ENCODE results near the gene RAPGEF3. TPM values are rescaled to one million over a fixed set of nuclear protein-coding genes. Genes with fewer than 3 reads are reported as not detected.
A peak's percentile ranks its signal among the peaks of the same experiment; 100 is the strongest.

Gene RAPGEF3
- total RNA-seq, 6 experiments from 2014 or later, result 2.0 to 4.1 (median 3.1) TPM

DNA sequence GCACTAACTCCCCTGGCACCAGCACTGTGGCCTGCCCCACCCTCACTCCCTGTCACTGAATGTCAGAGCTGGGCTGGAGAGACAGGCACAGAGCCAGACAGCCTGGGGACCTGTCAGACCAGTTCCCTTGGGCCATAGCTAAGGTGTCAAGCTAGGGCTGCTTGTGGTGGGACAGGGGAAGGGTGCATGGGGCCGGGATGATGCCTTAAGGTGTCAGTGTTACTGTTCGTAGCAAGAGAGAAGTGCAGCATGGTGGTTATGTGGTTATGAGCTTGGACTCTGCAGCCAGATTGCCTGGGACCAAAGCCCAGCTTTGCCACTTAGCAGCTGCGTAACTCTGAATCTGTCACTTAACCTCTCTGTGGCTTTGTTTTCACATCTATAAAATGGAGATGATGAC, 3.8 kb downstream of the RAPGEF3 start:
- no peak for DNase-seq
- Mint-ChIP-seq H3K27ac (no peak overlapping the region), H3K4me3 (no peak overlapping the region), H3K36me3 (ENCODE audit: low read depth) (no peaks in the 10 kb centered on the region), H3K9me3 (no peaks in the 10 kb centered on the region), H3K27me3 (ENCODE audit: insufficient read depth) (no peaks in the 10 kb centered on the region; the same call in none of the 2 replicates), H3K4me1 (ENCODE audit: low read depth) (peaks cover 42% of the 10 kb centered on the region)
- TF ChIP-seq, protein P1, sequence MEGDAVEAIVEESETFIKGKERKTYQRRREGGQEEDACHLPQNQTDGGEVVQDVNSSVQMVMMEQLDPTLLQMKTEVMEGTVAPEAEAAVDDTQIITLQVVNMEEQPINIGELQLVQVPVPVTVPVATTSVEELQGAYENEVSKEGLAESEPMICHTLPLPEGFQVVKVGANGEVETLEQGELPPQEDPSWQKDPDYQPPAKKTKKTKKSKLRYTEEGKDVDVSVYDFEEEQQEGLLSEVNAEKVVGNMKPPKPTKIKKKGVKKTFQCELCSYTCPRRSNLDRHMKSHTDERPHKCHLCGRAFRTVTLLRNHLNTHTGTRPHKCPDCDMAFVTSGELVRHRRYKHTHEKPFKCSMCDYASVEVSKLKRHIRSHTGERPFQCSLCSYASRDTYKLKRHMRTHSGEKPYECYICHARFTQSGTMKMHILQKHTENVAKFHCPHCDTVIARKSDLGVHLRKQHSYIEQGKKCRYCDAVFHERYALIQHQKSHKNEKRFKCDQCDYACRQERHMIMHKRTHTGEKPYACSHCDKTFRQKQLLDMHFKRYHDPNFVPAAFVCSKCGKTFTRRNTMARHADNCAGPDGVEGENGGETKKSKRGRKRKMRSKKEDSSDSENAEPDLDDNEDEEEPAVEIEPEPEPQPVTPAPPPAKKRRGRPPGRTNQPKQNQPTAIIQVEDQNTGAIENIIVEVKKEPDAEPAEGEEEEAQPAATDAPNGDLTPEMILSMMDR (IDR thresholded peaks at IDR 0.05), result no peak

GRCh38 chr12:47754126-47754525, 4.6 kb downstream of the RAPGEF3 start:
- peaks cover 42% of the 10 kb centered on the region for H3K4me1 Mint-ChIP-seq (ENCODE audit: low read depth)
- peak overlapping the region; percentile 82 for H3K27ac Mint-ChIP-seq
- H3K36me3 Mint-ChIP-seq (ENCODE audit: low read depth), result no peaks in the 10 kb centered on the region

DNA sequence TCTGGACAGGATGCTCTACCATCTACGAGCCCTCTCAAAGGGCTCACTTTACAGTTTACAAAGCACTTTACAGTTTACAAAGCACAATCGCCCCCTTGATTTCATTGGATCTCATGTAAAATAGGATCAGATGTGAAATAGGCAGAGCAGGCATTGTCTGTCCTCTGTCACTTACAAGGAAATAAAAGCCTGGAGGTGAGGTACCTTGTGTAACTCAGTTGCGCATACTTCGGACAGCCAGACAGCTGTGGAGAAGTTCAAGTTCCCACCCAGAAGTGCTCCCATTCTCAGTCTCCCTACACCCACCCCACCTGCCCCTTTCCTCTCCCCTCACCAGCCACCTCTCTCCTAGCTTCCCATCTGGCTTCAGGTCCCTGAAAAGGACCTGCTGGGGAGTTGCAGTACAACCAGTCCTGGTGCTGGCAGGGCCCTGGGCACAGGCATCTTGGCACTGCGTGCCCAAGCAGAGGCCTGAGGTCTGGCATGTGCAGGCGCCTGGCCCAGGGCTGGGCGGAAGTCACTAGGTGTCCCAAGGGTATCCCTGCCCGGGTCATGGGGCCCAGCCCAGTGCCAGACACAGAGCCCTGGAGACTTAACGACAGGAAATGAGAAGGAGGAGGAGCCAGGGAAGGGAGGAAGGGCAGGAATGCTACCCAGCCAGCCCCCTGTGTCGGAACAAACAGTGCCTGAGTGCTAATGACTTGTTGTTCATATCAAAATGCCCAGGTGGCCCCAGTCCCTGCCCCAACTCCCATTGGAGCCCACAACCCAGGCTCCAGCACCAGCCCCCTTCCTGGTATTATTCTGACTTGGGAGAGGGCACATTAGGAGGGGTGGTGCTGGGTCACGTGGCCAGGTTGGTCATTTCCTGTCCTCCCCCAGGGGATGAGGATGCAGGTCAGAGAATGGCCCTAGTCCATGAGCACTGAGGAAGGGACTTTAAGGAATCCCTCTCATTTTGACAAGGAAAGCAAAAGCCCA, 5.4 kb downstream of the RAPGEF3 start:
- Mint-ChIP-seq H3K27ac (peak overlapping the region; percentile 82), H3K27me3 (ENCODE audit: insufficient read depth) (peaks cover 2% of the 10 kb centered on the region), H3K36me3 (ENCODE audit: low read depth) (no peaks in the 10 kb centered on the region), H3K9me3 (no peaks in the 10 kb centered on the region), H3K4me1 (ENCODE audit: low read depth) (peaks cover 42% of the 10 kb centered on the region), H3K4me3 (no peak overlapping the region)
- DNase-seq, result no peak
- TF ChIP-seq, protein P1 (IDR thresholded peaks at IDR 0.05), result no peak; the same call in 1 of the 2 replicates

More at GRCh38 chr12:47754126-47754525, 4.6 kb downstream of the RAPGEF3 start:
- H3K9me3 Mint-ChIP-seq, result no peaks in the 10 kb centered on the region
- H3K4me3 Mint-ChIP-seq, result no peak overlapping the region
- no peak for DNase-seq
- TF ChIP-seq, protein P1 (IDR thresholded peaks at IDR 0.05), result no peak
- H3K27me3 Mint-ChIP-seq (ENCODE audit: insufficient read depth), result no peaks in the 10 kb centered on the region; the same call in none of the 2 replicates

DNA sequence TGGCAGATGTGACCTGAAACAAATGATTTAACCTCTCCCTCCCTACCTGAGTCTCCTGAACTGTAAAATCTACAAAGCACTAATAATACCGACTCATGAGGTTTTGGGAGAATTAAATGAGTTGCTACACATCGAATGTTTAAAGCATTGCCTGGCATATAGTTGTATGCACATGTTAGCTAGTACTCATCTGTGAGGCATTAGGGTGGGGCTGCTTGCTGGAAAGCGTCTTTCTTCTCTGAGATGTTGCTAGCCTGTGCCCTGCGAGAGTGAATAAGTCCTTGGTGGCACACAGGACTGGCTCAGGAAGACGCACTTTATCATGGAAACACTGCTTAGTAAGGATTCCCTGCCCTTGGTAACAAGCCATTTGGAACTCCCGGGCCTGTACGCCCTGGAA, 6.1 kb downstream of the RAPGEF3 start:
- TF ChIP-seq, protein P1 (IDR thresholded peaks at IDR 0.05), result no peak
- Mint-ChIP-seq H3K27ac (peak overlapping the region; percentile 82), H3K4me1 (ENCODE audit: low read depth) (peaks cover 40% of the 10 kb centered on the region), H3K9me3 (no peaks in the 10 kb centered on the region), H3K4me3 (no peak overlapping the region), H3K27me3 (ENCODE audit: insufficient read depth) (peaks cover 2% of the 10 kb centered on the region), H3K36me3 (ENCODE audit: low read depth) (no peaks in the 10 kb centered on the region)
- DNase-seq, result peak; percentile 85

GRCh38 chr12:47752121-47752520, 6.6 kb downstream of the RAPGEF3 start:
- Mint-ChIP-seq H3K4me1 (ENCODE audit: low read depth) (peaks cover 36% of the 10 kb centered on the region), H3K27ac (peak overlapping the region; percentile 82), H3K4me3 (no peak overlapping the region), H3K27me3 (ENCODE audit: insufficient read depth) (peaks cover 2% of the 10 kb centered on the region), H3K36me3 (ENCODE audit: low read depth) (no peaks in the 10 kb centered on the region), H3K9me3 (no peaks in the 10 kb centered on the region)
- TF ChIP-seq, protein P1 (IDR thresholded peaks at IDR 0.05), result no peak
- no peak for DNase-seq

Data from HFFc6 (cell line).